PC-9 (cell line): ENCODE results near the gene CSTF1. TPM values are rescaled to one million over a fixed set of nuclear protein-coding genes. Genes with fewer than 3 reads are reported as not detected.

Experiments used
- Bru-seq: library from RNA; stranded (reverse); fragments of 400-500 nt; gene quantifications from one replicate; lab custom pipeline; 2021; lab: Mats Ljungman, UMichigan
- BruChase-seq, 2 experiments: library from RNA; stranded (reverse); fragments of 400-500 nt; gene quantifications; one replicate each; lab custom pipeline; 2021; lab: Mats Ljungman, UMichigan
- BruUV-seq: library from RNA; stranded (reverse); fragments of 400-500 nt; replicated peaks from 2 replicates; lab custom pipeline; 2021; lab: Mats Ljungman, UMichigan
- CTCF ChIA-PET: fragments of 300-600 bp; sonication (Branson Sonifier 250); formaldehyde crosslinking; loops from one replicate; lab custom pipeline; 2022; ENCODE audit warnings: antibody characterized with exemption; lab: Charles Lee
- POLR2A ChIA-PET: fragments of 300-600 bp; sonication (Branson Sonifier 250); formaldehyde crosslinking; loops from one replicate; lab custom pipeline; 2022; ENCODE audit warnings: antibody characterized with exemption; ENCODE audit not compliant: unreplicated experiment; lab: Charles Lee
- DNase-seq, 2 experiments: peaks; one replicate each; pipeline versions ENCODE4 v3.0.0 to v3.0.0-alpha.2; 2015 to 2022; ENCODE audit warnings: mixed read lengths in 1 of 2
- H2AFZ ChIP-seq: fragments of 200-600 bp; sonication (generic); 2 replicates; pipeline ENCODE4 v1.8.1; 2017; ENCODE audit warnings: antibody characterized with exemption
- H3F3A ChIP-seq: fragments of 200-600 bp; sonication (generic); 2 replicates; pipeline ENCODE4 v1.8.1; 2017; ENCODE audit warnings: antibody characterized with exemption, mild to moderate bottlenecking, low read depth; ENCODE audit not compliant: insufficient read depth
- H3K27ac ChIP-seq: fragments of 200-600 bp; sonication (generic); 2 replicates; pipeline ENCODE4 v1.6.1; 2016; ENCODE audit warnings: mixed run types
- H3K27me3 ChIP-seq: fragments of 200-600 bp; sonication (generic); 2 replicates; pipeline ENCODE4 v1.6.1; 2016; ENCODE audit warnings: low read depth, mixed run types; ENCODE audit not compliant: insufficient read depth
- H3K36me3 ChIP-seq: fragments of 200-600 bp; sonication (generic); 2 replicates; pipeline ENCODE4 v1.6.1; 2016; ENCODE audit warnings: low read depth, mixed run types
- H3K4me1 ChIP-seq: fragments of 200-600 bp; sonication (generic); replicated peaks from 2 replicates; pipeline ENCODE4 v1.6.1; 2016; ENCODE audit warnings: mixed run types; ENCODE audit not compliant: insufficient read depth
- H3K4me2 ChIP-seq: fragments of 200-600 bp; sonication (generic); 2 replicates; pipeline ENCODE4 v1.6.1; 2017; ENCODE audit warnings: mixed run types
- H3K4me3 ChIP-seq: fragments of 200-600 bp; sonication (generic); 2 replicates; pipeline ENCODE4 v1.6.1; 2016; ENCODE audit warnings: mixed run types
- H3K79me2 ChIP-seq: fragments of 200-600 bp; sonication (generic); 2 replicates; pipeline ENCODE4 v1.6.1; 2017; ENCODE audit warnings: low read depth, mixed run types
- H3K9me2 ChIP-seq: fragments of 200-600 bp; sonication (generic); 2 replicates; pipeline ENCODE4 v1.8.1; 2017; ENCODE audit warnings: mild to moderate bottlenecking; ENCODE audit not compliant: insufficient read depth
- H3K9me3 ChIP-seq: fragments of 200-600 bp; sonication (generic); 2 replicates; pipeline ENCODE4 v1.8.1; 2016; ENCODE audit warnings: low read depth; ENCODE audit not compliant: insufficient read depth
- H4K20me1 ChIP-seq: fragments of 200-600 bp; sonication (generic); 2 replicates; pipeline ENCODE4 v1.8.1; 2017; ENCODE audit not compliant: insufficient read depth
- EZH2 ChIP-seq: fragments of 200-600 bp; sonication (generic); IDR thresholded peaks from 2 replicates; pipeline ENCODE4 v1.8.0; 2017; ENCODE audit warnings: antibody characterized with exemption, low read depth
- intact Hi-C: fragments of 100-400 bp; cut with micrococcal nuclease; formaldehyde crosslinking; loops from one replicate; pipeline ENCODE4 v1.10.0; 2022; ENCODE audit not compliant: unreplicated experiment
- long read RNA-seq: library from polyadenylated mRNA; stranded (forward); transcript quantifications from one replicate; pipeline ENCODE4 v2.0.0, GENCODE V29; 2022
- total RNA-seq: library from RNA; stranded (reverse); gene quantifications from 2 replicates; pipeline ENCODE4 v1.2.3, GENCODE V29; 2021
- TF ChIP-seq, protein P1 (sequence below): fragments of 200-600 bp; sonication (generic); conservative IDR thresholded peaks from 2 replicates; pipeline ENCODE4 v1.6.1; 2017; ENCODE audit warnings: mixed run types, antibody characterized with exemption, mild to moderate bottlenecking, moderate library complexity

Gene CSTF1
- total RNA-seq (39.6 and 50.0 TPM in 2 replicates), Bru-seq, nascent RNA (percentile 87 among the genes with signal in this experiment), BruChase-seq, experiment 1, labeled RNA remaining after a 2-hour chase (percentile 91 among the genes with signal in this experiment), BruChase-seq, experiment 2, labeled RNA remaining after a 6-hour chase (percentile 78 among the genes with signal in this experiment)
- long read RNA-seq, full-length matches to known transcripts = 23 of 71 reads
- long read RNA-seq, partial matches to known transcripts = 4 of 71 reads
- long read RNA-seq, other reads (novel, unspliced or antisense) = 44 of 71 reads

DNA sequence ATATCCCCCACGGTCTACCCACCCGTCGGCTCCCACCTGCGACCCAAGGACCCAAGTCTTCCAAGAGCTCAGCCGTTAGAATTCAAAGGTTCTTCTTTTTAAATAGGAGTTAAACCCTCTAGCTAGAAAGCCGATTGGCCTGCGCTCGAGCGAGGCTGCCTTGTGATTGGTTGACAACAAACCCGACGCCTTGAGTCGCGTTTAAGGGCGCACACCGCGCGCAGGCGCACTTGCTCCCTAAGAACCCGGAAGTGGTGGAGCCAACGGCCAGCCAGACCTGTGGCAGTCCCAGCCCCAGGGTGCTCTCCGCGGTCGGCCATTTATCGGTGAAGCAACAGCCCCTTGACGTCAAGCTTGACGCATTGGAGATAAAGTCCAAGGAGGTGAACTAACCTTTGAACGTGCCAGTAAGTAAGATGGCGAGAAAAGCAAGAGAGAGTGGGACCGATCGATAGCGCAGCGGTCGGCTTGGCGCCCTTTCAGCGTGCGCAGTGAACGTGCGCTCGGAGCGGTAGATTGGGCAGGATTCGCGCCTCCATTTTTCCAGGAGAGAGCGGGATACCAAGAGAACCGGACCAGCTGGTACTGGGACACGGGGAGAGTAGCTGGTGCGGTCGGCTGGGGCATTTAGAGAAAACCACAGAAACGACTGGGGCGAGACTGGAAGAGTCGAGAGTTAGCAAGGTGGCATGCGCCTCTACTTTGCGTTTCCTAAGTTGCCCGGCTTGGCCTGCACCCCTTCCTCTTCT lies at the start of gene CSTF1, which contains the start of gene AURKA:
Gene CSTF1 (plus strand): TSS at position 514 of the 749 bp plus-strand sequence. CDS start 2,908 bp downstream, outside the sequence.
Gene AURKA (minus strand): TSS at position 84 of the 749 bp plus-strand sequence. CDS start 4,018 bp downstream, outside the sequence.
- Histone ChIP-seq H3K4me2 (peak within 1 kb of the TSS; percentile 91), H3K9me2 (no peaks in the 10 kb centered on the region), H3K27me3 (no peaks in the 10 kb centered on the region), H3K4me1 (peaks cover 24% of the 10 kb centered on the region), H2AFZ (peak within 1 kb of the TSS; percentile 96), H3K9me3 (no peaks in the 10 kb centered on the region), H3K4me3 (peak within 1 kb of the TSS; percentile 76), H3K79me2 (peaks cover 79% of the 10 kb centered on the region), H3K27ac (peak within 1 kb of the TSS; percentile 72), H3F3A (peaks cover 5% of the 10 kb centered on the region; the same call in 1 of the 2 replicates), H3K36me3 (peaks cover 37% of the 10 kb centered on the region), H4K20me1 (peaks cover 6% of the 10 kb centered on the region; the same call in 1 of the 2 replicates)
- ChIA-PET CTCF (interaction anchor here (1.0 kb wide), 1 partner anchor 33 kb away, joined by 5 read pairs; the partner anchor contains the start of gene FAM210B), POLR2A (interaction anchor here (0.5 to 0.6 kb wide), 4 partner anchors 60 to 396 kb away, joined by 3 to 17 read pairs (median 11); no protein-coding TSS in a partner anchor)
- BruUV-seq = TSS peak; percentile 75
- TF ChIP-seq, protein P1, sequence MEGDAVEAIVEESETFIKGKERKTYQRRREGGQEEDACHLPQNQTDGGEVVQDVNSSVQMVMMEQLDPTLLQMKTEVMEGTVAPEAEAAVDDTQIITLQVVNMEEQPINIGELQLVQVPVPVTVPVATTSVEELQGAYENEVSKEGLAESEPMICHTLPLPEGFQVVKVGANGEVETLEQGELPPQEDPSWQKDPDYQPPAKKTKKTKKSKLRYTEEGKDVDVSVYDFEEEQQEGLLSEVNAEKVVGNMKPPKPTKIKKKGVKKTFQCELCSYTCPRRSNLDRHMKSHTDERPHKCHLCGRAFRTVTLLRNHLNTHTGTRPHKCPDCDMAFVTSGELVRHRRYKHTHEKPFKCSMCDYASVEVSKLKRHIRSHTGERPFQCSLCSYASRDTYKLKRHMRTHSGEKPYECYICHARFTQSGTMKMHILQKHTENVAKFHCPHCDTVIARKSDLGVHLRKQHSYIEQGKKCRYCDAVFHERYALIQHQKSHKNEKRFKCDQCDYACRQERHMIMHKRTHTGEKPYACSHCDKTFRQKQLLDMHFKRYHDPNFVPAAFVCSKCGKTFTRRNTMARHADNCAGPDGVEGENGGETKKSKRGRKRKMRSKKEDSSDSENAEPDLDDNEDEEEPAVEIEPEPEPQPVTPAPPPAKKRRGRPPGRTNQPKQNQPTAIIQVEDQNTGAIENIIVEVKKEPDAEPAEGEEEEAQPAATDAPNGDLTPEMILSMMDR = no peak
- TF ChIP-seq EZH2 = no peak
- intact Hi-C loops = loop anchor here (2.0 kb wide), 1 partner anchor 76 kb away; the partner anchor contains the start of gene RTF2
- DNase-seq = peak; percentile 99

DNA sequence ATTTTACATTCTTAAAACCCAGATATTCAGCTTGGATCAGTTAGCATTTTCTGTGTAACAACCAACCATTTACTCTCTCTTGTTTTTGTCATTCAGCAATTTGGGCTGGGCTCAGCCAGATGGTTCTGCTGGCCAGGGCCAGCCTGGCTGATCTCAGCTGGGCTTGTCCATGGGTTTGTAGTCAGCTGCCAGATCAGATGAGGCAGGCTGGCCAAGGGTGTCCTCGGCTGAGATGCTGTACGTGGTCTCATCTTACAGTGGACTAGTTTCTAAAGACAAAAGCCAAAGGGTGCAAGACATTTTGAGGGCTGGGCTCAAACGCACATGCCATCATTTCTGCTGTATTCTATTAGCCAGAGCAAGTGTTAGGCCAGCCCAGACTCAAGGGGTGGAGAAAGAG lies 49.7 kb upstream of the CSTF1 start:
- no peaks in the 10 kb centered on the region for H3F3A ChIP-seq
- H3K9me3 ChIP-seq = no peaks in the 10 kb centered on the region; the same call in 1 of the 2 replicates
- H3K4me1 ChIP-seq = no peaks in the 10 kb centered on the region
- no peaks in the 10 kb centered on the region for H3K79me2 ChIP-seq
- no peaks in the 10 kb centered on the region for H4K20me1 ChIP-seq
- H3K36me3 ChIP-seq = no peaks in the 10 kb centered on the region
- no peak overlapping the region for H3K4me2 ChIP-seq
- intact Hi-C loops = no loop called here
- BruUV-seq = no TSS peak
- TF ChIP-seq, protein P1 = no peak
- no peak for TF ChIP-seq EZH2
- H3K4me3 ChIP-seq = no peak overlapping the region
- CTCF ChIA-PET = no interaction called here
- H2AFZ ChIP-seq = no peak overlapping the region
- DNase-seq = no peak
- POLR2A ChIA-PET = no interaction called here
- H3K27ac ChIP-seq = no peak overlapping the region
- no peaks in the 10 kb centered on the region for H3K9me2 ChIP-seq
- H3K27me3 ChIP-seq = peaks cover 79% of the 10 kb centered on the region

DNA sequence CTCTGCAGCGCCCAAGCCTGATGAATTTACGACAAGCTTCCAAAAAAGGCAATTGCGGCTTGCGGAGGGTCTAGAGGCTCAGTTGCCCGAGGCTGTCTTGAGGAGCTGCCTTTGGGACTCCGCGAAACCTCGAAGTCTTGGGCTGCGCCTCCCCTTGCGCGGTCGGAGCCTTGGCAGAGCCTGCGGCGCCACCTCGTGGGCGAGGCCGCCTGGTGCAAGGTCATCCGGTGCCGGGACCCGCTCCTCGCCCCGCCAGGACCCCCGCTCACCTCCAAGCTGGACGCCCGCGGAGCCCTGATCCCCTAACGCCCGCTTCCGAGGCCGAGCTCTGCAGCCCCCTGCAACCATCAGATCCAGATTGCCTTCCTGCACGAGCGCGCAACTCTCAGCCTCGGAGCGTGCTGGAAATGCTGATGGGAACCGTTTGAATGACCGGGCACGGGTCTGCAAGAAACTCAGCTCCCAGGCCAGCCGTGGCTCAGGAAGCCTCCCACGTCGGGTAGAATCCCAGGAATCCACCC lies 48.5 kb upstream of the CSTF1 start:
- CTCF ChIA-PET = no interaction called here

More for the DNA sequence above, 48.5 kb upstream of the CSTF1 start:
- Histone ChIP-seq H3F3A (no peaks in the 10 kb centered on the region), H3K4me3 (no peak overlapping the region), H3K27ac (no peak overlapping the region), H2AFZ (no peak overlapping the region), H3K9me2 (no peaks in the 10 kb centered on the region), H3K4me1 (no peaks in the 10 kb centered on the region), H3K9me3 (no peaks in the 10 kb centered on the region; the same call in 1 of the 2 replicates), H3K27me3 (peaks cover 81% of the 10 kb centered on the region), H3K79me2 (no peaks in the 10 kb centered on the region), H4K20me1 (no peaks in the 10 kb centered on the region), H3K36me3 (no peaks in the 10 kb centered on the region), H3K4me2 (no peak overlapping the region)
- no TSS peak for BruUV-seq
- TF ChIP-seq EZH2 = no peak
- TF ChIP-seq, protein P1 = peak; percentile 48
- DNase-seq = peak in 1 of 2 experiments; percentile 17
- POLR2A ChIA-PET = no interaction called here
- intact Hi-C loops = no loop called here
